Progenitor cell of endocrine pancreas (in vitro differentiated cells): ENCODE measurements around the gene VNN1. TPM values are rescaled to one million over a fixed set of nuclear protein-coding genes. Genes with fewer than 3 reads are reported as not detected.

Experiments used
- DNase-seq: peaks from one replicate; pipeline ENCODE4 v3.0.0; 2021; ENCODE audit warnings: low spot score; ENCODE audit not compliant: unreplicated experiment
- H3K27ac Mint-ChIP-seq: 2 replicates; pipeline ENCODE4 v1.8.0; 2021; ENCODE audit warnings: mild to moderate bottlenecking, moderate library complexity, mixed read lengths
- H3K27me3 Mint-ChIP-seq: 2 replicates; pipeline ENCODE4 v1.8.0; 2021; ENCODE audit warnings: mixed read lengths
- H3K36me3 Mint-ChIP-seq: 2 replicates; pipeline ENCODE4 v1.8.0; 2022; ENCODE audit warnings: mixed read lengths; ENCODE audit not compliant: insufficient read depth
- H3K4me1 Mint-ChIP-seq: 2 replicates; pipeline ENCODE4 v1.8.0; 2021; ENCODE audit warnings: low read depth, mixed read lengths
- H3K4me3 Mint-ChIP-seq: 2 replicates; pipeline ENCODE4 v1.8.0; 2021; ENCODE audit warnings: low read depth, mild to moderate bottlenecking, moderate library complexity, mixed read lengths
- H3K9me3 Mint-ChIP-seq: 2 replicates; pipeline ENCODE4 v1.8.0; 2021; ENCODE audit warnings: low read depth, mixed read lengths
- total RNA-seq: library from RNA; stranded (reverse); gene quantifications from 2 replicates; pipeline ENCODE4 v1.2.1, GENCODE V29; 2021
- TF ChIP-seq, protein P1 (sequence below): fragments of 200-600 bp; sonication (generic); IDR thresholded peaks from one replicate; pipeline ENCODE4 v1.5.0; 2021; ENCODE audit warnings: antibody characterized with exemption, mild to moderate bottlenecking; ENCODE audit not compliant: unreplicated experiment

Gene VNN1
- total RNA-seq, 1 donor from 2014 or later = not detected

DNA sequence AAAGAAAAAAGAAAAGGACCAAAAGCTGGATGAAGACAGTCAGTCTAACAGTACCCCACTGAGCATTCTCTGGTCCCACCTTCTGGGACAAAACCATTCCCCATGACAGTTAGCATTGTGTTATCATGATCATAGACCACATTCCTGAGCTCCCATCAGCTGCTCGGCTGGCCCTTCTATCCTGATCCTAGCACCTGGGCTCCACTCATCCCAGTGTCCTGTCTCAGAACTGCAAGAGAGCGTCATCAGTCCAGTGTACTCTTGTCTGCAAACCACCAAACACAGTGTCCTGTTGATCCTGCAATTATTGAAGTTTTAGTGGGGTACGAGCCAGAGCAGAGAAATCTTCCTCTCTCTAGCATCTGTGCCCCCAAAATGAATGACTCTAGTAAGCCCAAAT is 38.9 kb downstream of the VNN1 start:
- H3K4me1 Mint-ChIP-seq = peaks cover 12% of the 10 kb centered on the region

DNA sequence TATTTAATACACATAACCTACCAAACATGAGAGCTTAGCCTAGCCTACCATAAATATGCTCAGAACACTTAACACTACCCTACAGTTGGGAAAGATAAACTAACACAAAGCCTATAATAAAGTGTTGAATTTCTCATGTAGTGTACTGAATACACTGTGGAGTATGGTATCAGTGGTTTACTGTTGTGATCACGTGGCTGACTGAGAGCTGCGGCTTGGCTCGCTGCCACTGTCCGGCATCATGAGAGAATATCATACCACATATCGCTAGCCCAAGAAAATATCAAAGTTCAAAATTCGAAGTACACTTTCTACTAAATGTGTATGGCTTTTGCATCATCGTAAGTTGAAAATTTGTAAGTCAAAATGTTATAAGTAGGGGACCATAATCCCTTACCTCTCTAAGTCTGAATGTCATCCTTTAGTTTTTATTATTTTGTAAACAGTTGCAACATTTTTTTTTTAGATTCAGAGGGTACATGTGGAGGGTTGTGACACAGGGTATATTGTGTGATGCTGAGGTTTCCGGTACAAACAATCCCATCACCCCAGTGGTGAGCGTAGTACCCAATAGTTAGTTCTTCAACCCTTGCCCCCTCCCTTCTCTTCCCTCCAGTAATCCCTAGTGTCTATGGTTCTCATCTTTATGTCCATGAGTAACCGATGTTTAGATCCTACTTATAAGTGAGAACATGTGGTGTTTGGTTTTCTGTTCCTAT is 40.3 kb downstream of the VNN1 start:
- H3K36me3 Mint-ChIP-seq = no peaks in the 10 kb centered on the region
- TF ChIP-seq, protein P1, sequence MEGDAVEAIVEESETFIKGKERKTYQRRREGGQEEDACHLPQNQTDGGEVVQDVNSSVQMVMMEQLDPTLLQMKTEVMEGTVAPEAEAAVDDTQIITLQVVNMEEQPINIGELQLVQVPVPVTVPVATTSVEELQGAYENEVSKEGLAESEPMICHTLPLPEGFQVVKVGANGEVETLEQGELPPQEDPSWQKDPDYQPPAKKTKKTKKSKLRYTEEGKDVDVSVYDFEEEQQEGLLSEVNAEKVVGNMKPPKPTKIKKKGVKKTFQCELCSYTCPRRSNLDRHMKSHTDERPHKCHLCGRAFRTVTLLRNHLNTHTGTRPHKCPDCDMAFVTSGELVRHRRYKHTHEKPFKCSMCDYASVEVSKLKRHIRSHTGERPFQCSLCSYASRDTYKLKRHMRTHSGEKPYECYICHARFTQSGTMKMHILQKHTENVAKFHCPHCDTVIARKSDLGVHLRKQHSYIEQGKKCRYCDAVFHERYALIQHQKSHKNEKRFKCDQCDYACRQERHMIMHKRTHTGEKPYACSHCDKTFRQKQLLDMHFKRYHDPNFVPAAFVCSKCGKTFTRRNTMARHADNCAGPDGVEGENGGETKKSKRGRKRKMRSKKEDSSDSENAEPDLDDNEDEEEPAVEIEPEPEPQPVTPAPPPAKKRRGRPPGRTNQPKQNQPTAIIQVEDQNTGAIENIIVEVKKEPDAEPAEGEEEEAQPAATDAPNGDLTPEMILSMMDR = no peak

More for the DNA sequence above, 38.9 kb downstream of the VNN1 start:
- no peaks in the 10 kb centered on the region for H3K36me3 Mint-ChIP-seq
- no peak overlapping the region for H3K27ac Mint-ChIP-seq
- H3K9me3 Mint-ChIP-seq = peaks cover 2% of the 10 kb centered on the region
- no peak for DNase-seq
- no peaks in the 10 kb centered on the region for H3K27me3 Mint-ChIP-seq
- TF ChIP-seq, protein P1 = no peak
- no peak overlapping the region for H3K4me3 Mint-ChIP-seq

DNA sequence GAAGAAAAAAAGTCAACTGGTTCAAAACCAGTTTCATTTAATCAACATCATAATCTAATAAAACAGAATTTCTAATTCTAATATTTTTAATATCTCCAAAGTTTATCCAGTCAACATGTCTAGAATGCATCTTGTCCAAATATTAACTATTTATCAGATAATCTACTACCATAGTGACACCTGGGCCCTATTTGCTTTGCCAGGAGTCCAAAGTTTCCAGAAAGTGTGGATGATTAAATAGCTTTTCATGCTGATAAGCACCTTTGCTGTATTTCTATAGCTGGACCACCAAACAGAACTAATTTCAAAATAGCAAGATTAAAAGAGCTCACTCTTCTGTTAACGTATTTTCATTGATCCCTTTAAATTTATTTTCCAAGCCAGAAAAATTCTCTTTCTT is 42.6 kb downstream of the VNN1 start:
- Mint-ChIP-seq H3K4me3 (peak overlapping the region; percentile 39), H3K9me3 (peaks cover 1% of the 10 kb centered on the region), H3K36me3 (no peaks in the 10 kb centered on the region), H3K27ac (no peak overlapping the region), H3K4me1 (peaks cover 21% of the 10 kb centered on the region), H3K27me3 (no peaks in the 10 kb centered on the region)
- no peak for DNase-seq
- TF ChIP-seq, protein P1 = no peak

More for the DNA sequence above, 40.3 kb downstream of the VNN1 start:
- Mint-ChIP-seq H3K4me3 (no peak overlapping the region), H3K27ac (no peak overlapping the region), H3K27me3 (no peaks in the 10 kb centered on the region), H3K9me3 (peaks cover 2% of the 10 kb centered on the region), H3K4me1 (peaks cover 15% of the 10 kb centered on the region)
- DNase-seq = no peak

DNA sequence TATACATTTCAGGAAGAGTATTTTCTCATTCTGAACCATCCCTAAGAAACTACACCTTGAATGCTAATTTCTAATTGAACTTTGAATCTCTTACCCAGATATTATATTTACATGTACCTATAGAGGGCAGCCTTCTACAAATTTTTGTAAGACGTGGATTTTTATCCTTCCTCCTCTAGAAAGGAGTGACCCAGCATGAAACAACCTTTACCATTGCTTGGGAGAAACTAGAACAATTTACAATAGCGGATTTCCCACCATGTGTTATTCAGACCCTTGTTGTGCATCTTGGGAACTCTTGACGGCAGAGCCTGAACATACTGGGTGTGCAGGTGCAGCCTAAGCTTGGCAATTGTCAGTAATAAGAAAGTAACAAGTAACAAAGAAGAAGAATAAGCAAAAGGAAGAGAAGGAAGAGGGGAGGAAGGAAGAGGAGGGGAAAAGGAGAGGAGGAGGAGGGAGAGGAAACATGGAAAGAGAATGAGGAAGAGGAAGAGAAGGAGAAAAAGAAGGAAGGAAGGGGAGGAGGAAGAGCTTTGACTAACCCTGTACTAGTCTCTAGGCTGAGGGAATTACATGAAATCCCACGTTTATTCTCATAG is 44.1 kb downstream of the VNN1 start:
- H3K27me3 Mint-ChIP-seq = no peaks in the 10 kb centered on the region
- TF ChIP-seq, protein P1 = peak; percentile 53
- peak overlapping the region; percentile 71 for H3K27ac Mint-ChIP-seq
- peaks cover 6% of the 10 kb centered on the region for H3K9me3 Mint-ChIP-seq
- no peaks in the 10 kb centered on the region for H3K36me3 Mint-ChIP-seq
- H3K4me3 Mint-ChIP-seq = no peak overlapping the region
- no peak for DNase-seq
- H3K4me1 Mint-ChIP-seq = peaks cover 26% of the 10 kb centered on the region

DNA sequence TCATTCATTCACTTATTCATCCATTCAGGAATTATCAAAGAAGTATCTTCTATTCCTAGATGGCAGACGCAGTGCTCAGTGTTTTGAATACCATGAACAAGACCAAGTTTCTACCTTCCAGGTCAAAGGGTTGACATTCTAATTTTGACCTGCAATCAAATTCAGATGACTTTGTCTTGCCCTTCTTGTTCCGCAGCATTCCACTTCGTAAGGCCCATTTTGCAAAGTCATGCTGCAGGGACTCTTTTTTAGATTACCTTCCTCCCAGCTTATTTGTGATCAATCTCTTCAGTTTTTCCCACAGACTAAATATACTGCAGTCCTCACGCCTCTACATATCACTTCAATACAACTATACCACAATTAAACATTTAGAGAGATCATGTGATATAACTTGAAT is 47.7 kb downstream of the VNN1 start:
- TF ChIP-seq, protein P1 = no peak
- H3K4me1 Mint-ChIP-seq = peaks cover 16% of the 10 kb centered on the region
- no peak overlapping the region for H3K4me3 Mint-ChIP-seq
- H3K9me3 Mint-ChIP-seq = peaks cover 6% of the 10 kb centered on the region
- no peak for DNase-seq
- no peaks in the 10 kb centered on the region for H3K36me3 Mint-ChIP-seq
- peak overlapping the region; percentile 53 for H3K27ac Mint-ChIP-seq
- H3K27me3 Mint-ChIP-seq = no peaks in the 10 kb centered on the region
